ENCODE data around the gene BCL11A. TPM values are rescaled to one million over a fixed set of nuclear protein-coding genes. Genes with fewer than 3 reads are reported as not detected.

BCL11A gene
- 10 to 100 TPM in 1 of 6 donors, 1 to 10 TPM in 5; 2.7 to 12.7 (median 5.4) TPM for total RNA-seq

- ATAC-seq (ENCODE audit: low FRiP score in 2 of 2) (peak in 1 of 2 donors; percentile 23), DNase-seq (peak in 1 of 2 donors; percentile 84)
- WGBS, 2 donors, result 0 to 1% methylated on average over 27 to 35 of the region's 35 CpGs
- TF ChIP-seq EP300 (IDR thresholded peaks at IDR 0.05), result no peak
- peak in 1 of 2 donors; percentile 38 for TF ChIP-seq POLR2AphosphoS5 (IDR thresholded peaks at IDR 0.05)
- TF ChIP-seq POLR2A (IDR thresholded peaks at IDR 0.05), result no peak
- TF ChIP-seq CTCF (IDR thresholded peaks at IDR 0.05), result no peak
- H3K4me3 ChIP-seq, result peak within 1 kb of the TSS; percentile 55 to 82 (median 72)
- H3K27ac ChIP-seq, result peak within 1 kb of the TSS; percentile 25 to 78 (median 26)
- H3K4me1 ChIP-seq, result peaks cover 61 to 89% (median 73%) of the 10 kb centered on the region in 4 donors
- peaks cover 0 to 35% (median 20%) of the 10 kb centered on the region in 4 donors for H3K27me3 ChIP-seq
- no peaks in the 10 kb centered on the region for H3K9me3 ChIP-seq
- no peaks in the 10 kb centered on the region for H3K36me3 ChIP-seq
Measured at GRCh38 chr2:60553495-60554073, at the start of gene BCL11A. Gene BCL11A, minus strand, starts transcription at chr2:60553654. Its CDS starts 384 bp downstream, at chr2:60553270.

- ATAC-seq (ENCODE audit: low FRiP score in 2 of 2) (no peak), DNase-seq (no peak)
- no peaks in the 10 kb centered on the region for H3K27me3 ChIP-seq
- WGBS, 2 donors, result 36 to 40% methylated on average over 12 of the region's 12 CpGs
- no peak for TF ChIP-seq CTCF (IDR thresholded peaks at IDR 0.05)
- TF ChIP-seq EP300 (IDR thresholded peaks at IDR 0.05), result no peak
- no peak for TF ChIP-seq POLR2AphosphoS5 (IDR thresholded peaks at IDR 0.05)
- no peak for TF ChIP-seq POLR2A (IDR thresholded peaks at IDR 0.05)
- peaks cover 0 to 8% (median 2%) of the 10 kb centered on the region in 4 donors for H3K4me1 ChIP-seq
- H3K27ac ChIP-seq, result no peak overlapping the region
- H3K9me3 ChIP-seq, result no peaks in the 10 kb centered on the region
- no peaks in the 10 kb centered on the region for H3K36me3 ChIP-seq
- H3K4me3 ChIP-seq, result peak overlapping the region in 2 of 4 donors; percentile 15 to 19
Measured at GRCh38 chr2:60602828-60603532, 49.5 kb upstream of the BCL11A start.

- no peaks in the 10 kb centered on the region for H3K36me3 ChIP-seq
- H3K27ac ChIP-seq, result no peak overlapping the region
- ATAC-seq (ENCODE audit: low FRiP score in 2 of 2) (no peak), DNase-seq (no peak)
- H3K9me3 ChIP-seq, result no peaks in the 10 kb centered on the region
- WGBS, 2 donors, result 76 to 77% methylated on average over 6 of the region's 6 CpGs
- no peak for TF ChIP-seq POLR2A (IDR thresholded peaks at IDR 0.05)
- no peak for TF ChIP-seq EP300 (IDR thresholded peaks at IDR 0.05)
- no peak for TF ChIP-seq POLR2AphosphoS5 (IDR thresholded peaks at IDR 0.05)
- TF ChIP-seq CTCF (IDR thresholded peaks at IDR 0.05), result no peak
- H3K4me3 ChIP-seq, result no peak overlapping the region
- peaks cover 0 to 8% (median 2%) of the 10 kb centered on the region in 4 donors for H3K4me1 ChIP-seq
- no peaks in the 10 kb centered on the region for H3K27me3 ChIP-seq
Measured at GRCh38 chr2:60602388-60602787, 48.9 kb upstream of the BCL11A start.

GRCh38 chr2:60598271-60598670 is 44.8 kb upstream of the BCL11A start:
- Histone ChIP-seq H3K27me3 (no peaks in the 10 kb centered on the region), H3K36me3 (no peaks in the 10 kb centered on the region), H3K4me3 (no peak overlapping the region), H3K27ac (no peak overlapping the region), H3K9me3 (no peaks in the 10 kb centered on the region), H3K4me1 (peaks cover 0 to 5% (median 0%) of the 10 kb centered on the region in 4 donors)
- 83 to 87% methylated on average over 3 of the region's 3 CpGs for WGBS, 2 donors
- TF ChIP-seq CTCF (IDR thresholded peaks at IDR 0.05) (no peak), POLR2AphosphoS5 (IDR thresholded peaks at IDR 0.05) (no peak), POLR2A (IDR thresholded peaks at IDR 0.05) (no peak), EP300 (IDR thresholded peaks at IDR 0.05) (no peak)
- ATAC-seq (ENCODE audit: low FRiP score in 2 of 2) (no peak), DNase-seq (no peak)

Measured in upper lobe of left lung (tissue), 6 donors.